ENCODE data around the gene AGRN.
"Not testable (repeated sequence)": the region's sequence is repeated elsewhere in the genome, so short reads cannot be mapped to it uniquely, and the experiment has no call there.

Gene AGRN

DNA sequence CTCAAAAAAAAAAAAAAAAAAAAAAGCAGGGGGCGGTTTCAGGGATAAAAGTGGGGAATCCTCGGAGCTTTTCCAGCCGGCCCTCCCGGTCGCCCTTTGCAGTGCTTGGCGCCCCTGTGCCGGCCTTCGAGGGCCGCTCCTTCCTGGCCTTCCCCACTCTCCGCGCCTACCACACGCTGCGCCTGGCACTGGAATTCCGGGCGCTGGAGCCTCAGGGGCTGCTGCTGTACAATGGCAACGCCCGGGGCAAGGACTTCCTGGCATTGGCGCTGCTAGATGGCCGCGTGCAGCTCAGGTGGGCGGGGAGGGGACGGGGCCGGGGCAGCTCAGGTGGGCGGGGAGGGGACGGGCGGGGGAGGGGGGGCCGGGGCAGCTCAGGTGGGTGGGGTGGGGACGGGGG is 28.8 kb downstream of the AGRN start:
- FAIRE-seq (no peak), DNase-seq (ENCODE audit: insufficient read length, low spot score) (no peak)

DNA sequence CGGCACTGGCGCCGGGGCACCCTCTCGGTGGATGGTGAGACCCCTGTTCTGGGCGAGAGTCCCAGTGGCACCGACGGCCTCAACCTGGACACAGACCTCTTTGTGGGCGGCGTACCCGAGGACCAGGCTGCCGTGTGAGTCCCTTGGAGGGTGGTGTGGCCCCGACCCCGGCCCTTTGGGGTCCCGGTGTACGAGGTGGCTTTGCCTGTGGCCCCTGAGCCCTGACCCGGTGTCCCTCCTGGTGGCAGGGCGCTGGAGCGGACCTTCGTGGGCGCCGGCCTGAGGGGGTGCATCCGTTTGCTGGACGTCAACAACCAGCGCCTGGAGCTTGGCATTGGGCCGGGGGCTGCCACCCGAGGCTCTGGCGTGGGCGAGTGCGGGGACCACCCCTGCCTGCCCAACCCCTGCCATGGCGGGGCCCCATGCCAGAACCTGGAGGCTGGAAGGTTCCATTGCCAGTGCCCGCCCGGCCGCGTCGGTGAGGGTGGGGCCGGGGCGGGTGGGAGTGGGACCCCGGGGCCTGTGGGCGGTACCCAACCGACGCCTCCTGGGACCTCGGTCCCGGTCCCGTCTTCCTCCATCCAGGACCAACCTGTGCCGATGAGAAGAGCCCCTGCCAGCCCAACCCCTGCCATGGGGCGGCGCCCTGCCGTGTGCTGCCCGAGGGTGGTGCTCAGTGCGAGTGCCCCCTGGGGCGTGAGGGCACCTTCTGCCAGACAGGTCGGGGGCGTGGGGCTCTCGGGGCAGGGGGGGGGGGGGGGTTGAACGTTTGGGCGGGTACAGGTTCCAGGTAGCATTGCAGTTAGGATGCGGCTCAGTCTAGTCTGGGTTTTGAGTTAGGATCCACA is 29.6 kb downstream of the AGRN start:
- FAIRE-seq (no peak), DNase-seq (ENCODE audit: insufficient read length, low spot score) (no peak)

GRCh38 chr1:1050577-1051052 is 30.7 kb downstream of the AGRN start:
- no peak for FAIRE-seq
- DNase-seq (ENCODE audit: insufficient read length, low spot score), result no peak

GRCh38 chr1:1051127-1051810 is 31.3 kb downstream of the AGRN start:
- DNase-seq (ENCODE audit: insufficient read length, low spot score), result no peak
- FAIRE-seq, result no peak

GRCh38 chr1:1052003-1052840 is 32.3 kb downstream of the AGRN start:
- no peak for DNase-seq (ENCODE audit: insufficient read length, low spot score)
- FAIRE-seq, result no peak

GRCh38 chr1:1053022-1053421 is 33.1 kb downstream of the AGRN start:
- DNase-seq (ENCODE audit: insufficient read length, low spot score), result no peak
- FAIRE-seq, result no peak

DNA sequence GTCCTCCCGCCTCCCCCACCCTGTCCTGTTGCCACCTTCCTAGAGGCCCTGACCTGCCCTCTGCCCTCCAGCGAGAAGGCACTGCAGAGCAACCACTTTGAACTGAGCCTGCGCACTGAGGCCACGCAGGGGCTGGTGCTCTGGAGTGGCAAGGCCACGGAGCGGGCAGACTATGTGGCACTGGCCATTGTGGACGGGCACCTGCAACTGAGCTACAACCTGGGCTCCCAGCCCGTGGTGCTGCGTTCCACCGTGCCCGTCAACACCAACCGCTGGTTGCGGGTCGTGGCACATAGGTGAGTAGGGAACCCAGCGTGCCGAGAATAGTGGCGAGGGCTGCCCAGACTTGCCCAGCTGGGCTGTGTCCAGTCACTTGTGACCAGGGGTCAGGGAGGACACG is 33.8 kb downstream of the AGRN start:
- DNase-seq (ENCODE audit: insufficient read length, low spot score) (no peak), FAIRE-seq (no peak)

- no peak for DNase-seq (ENCODE audit: insufficient read length, low spot score)
- FAIRE-seq, result no peak
Measured at GRCh38 chr1:1054099-1054700, 34.3 kb downstream of the AGRN start.

DNA sequence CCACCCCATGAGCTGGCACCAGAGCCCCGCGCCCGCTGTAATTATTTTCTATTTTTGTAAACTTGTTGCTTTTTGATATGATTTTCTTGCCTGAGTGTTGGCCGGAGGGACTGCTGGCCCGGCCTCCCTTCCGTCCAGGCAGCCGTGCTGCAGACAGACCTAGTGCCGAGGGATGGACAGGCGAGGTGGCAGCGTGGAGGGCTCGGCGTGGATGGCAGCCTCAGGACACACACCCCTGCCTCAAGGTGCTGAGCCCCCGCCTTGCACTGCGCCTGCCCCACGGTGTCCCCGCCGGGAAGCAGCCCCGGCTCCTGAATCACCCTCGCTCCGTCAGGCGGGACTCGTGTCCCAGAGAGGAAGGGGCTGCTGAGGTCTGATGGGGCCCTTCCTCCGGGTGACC is 35.1 kb downstream of the AGRN start:
- DNase-seq (ENCODE audit: insufficient read length, low spot score) (no peak), FAIRE-seq (no peak)

- DNase-seq (ENCODE audit: insufficient read length, low spot score), result no peak
- FAIRE-seq, result no peak
Measured at GRCh38 chr1:1055841-1056736, 36.2 kb downstream of the AGRN start.

GRCh38 chr1:1057769-1058087 is 37.8 kb downstream of the AGRN start:
- not testable (repeated sequence) for FAIRE-seq

DNA sequence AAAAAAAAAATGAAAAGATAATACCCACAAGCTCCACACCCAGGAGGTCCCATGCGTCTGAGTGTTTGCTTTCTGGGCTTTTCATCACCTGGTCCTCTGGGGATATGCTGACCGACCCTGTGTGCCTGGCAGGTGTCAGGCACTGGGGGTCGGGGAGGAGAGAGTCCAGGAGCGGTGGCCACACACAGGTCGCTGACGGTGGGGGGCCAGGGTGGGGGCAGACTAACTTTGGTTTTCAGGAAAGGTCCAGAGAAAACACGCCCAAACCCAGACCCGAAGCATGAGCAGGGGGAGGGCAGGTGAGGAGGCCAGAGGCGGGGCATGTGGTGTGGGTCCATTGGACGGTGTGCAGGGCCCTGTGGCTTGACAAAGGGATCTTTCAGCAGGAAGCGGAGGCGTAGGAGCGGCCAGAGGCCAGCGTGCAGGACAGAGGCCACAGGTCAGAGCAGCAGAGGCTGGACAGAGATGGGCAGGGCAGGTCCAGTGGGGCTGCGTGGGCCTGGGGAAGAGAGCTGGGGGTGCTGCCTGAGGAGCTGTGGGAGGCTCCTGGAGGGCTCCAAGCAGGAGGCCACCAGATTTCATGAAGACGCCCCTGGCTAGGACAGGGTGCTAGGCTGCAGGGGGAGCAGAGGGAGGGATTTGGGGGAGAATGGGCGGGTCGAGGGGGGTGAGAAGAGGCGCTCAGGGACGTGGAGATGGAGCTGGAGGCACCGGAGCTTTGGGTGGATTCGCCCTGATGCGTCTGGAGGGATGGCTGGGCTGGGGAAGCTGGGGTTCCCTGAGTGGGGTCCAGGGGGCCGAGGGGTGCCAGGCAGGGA is 38.4 kb downstream of the AGRN start:
- DNase-seq (ENCODE audit: insufficient read length, low spot score), result no peak
- no peak for FAIRE-seq

More at GRCh38 chr1:1057769-1058087, 37.8 kb downstream of the AGRN start:
- DNase-seq (ENCODE audit: insufficient read length, low spot score), result not testable (repeated sequence)

DNA sequence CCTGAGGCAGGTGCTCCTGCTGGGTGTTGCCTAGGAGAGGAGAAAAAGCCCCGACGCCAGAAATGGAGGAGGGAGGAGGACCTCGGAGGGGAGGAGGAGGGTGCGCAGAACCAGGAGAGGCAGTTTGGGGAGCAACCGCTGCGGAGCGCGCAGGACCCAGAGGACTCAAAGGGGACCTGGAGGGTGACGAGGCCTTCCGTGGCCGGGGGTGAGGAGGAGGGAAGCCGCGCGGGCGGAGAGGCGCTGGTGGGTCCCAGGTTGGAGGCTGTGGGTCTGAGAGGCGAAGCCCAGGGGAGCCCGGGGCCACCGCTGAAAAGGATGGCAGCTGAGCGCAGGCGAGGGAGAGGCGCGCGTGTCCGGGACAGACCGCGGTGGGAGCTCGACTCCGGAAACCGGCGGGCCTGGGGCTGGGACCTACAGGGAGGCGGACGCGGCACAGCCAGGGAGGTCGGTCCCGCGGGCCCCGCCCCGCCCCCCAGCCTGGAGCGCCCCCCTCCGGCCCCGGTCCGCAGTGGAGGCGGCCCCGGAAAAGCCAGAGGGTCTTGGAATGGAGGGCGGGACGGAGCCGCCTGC is 39.1 kb downstream of the AGRN start:
- DNase-seq (ENCODE audit: insufficient read length, low spot score) (peak; percentile 65), FAIRE-seq (no peak)

DNA sequence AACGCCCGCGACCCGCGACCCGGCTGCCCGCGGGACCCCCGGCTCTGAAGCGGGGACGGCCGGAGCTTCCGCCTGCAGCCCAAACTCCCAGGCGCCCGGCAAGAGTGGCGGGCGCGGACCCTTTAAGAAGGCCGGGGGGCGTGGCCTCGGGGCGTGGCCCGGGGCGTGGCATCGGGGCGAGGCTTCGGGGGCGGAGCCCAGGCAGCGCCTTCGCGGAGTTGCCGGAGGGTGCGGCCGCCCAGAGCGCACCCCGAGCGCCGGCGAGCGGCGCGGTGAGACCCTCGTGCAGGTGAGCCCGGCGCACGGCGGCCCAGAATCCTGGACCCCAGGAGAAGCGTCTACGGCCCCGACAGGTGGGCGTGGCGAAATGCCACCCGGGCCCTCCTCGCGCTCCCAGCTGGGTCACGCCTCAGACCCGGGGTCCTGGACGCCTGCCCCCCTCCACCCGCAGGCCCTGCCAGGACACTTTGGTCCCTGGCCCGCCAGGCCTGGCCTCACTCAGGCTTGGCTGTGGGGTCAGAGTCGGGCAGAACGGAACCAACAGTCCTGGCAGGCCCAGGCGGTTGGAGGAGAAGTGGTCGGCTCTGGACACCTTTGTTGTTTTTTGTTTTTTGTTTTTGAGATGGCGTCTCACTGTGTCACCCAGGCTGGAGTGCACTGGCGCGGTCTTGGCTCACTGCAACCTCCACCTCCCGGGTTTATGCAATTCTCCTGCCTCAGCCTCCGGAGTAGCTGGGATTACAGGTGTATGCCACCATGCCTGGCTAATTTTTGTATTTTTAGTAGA is 39.8 kb downstream of the AGRN start:
- DNase-seq (ENCODE audit: insufficient read length, low spot score), result peak; percentile 99
- FAIRE-seq, result peak; percentile 14

DNA sequence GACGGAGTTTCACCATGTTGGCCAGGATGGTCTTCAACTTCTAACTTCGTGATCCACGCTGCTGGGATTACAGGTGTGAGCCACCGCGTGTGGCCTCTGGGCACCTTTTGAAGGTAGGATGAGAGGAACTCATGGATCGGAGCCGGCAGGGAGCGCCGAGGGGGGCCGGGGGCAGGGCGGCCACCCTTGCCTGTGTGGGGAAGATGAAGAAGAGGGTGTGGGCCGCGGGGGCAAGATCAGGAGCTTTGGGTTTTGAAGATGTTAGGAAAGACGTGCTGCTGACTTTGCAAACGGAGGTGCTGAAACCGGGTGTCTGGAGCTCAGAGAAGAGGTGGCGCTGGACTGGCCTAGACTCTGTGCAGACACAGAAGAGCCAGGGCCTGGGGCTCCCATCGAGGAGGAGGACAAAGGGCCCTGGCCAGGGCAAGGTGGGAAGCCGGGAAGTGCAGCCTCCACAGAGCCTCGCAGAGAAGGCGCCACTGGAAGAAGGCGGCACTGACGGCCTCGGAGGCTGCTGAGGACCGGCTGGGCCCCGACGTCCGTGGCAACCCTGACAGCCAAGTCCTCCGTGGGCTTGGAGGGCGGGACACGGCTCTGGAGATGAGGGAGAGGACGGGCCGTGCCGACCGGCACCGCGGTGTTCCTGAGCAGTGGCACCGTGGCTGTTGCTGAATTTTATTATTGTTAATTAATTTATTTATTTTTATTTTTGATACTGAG is 40.5 kb downstream of the AGRN start:
- no peak for DNase-seq (ENCODE audit: insufficient read length, low spot score)
- no peak for FAIRE-seq

DNA sequence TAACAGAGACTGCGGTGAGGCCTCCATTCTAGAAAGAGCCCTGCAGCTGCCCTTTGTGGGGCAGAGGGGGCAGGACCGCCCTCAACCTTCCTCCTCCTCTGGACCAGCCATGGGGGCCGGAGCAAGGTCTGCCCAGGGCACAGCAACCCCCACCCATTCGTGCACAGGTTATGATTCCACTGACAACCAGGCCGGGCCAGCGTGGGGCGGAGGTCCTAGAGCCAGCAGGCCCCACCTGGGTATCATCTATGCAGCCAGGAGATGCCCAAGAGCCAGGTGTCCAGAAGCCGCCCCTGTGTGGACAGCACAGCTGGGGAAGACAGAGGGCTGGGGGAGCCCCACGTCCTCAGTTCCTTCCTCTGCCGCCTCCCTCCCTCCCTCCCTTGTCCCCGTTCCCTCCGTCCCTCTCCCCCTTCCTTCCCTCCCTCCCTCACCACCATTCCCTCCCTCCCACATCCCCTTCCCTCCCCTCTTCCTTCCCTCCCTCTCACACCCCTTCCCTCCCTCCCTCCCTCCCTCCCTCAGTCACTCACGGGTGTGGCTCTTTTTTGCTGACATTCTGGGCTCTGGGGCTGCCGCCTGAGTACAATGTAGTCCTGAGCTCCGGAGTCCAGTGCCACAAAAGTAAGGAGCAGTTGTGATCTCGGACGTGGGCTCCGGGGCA is 41.9 kb downstream of the AGRN start:
- peak; percentile 14 for FAIRE-seq
- DNase-seq (ENCODE audit: insufficient read length, low spot score), result no peak

Measured in GM19239 (cell line).